ES-I3 (cell line): ENCODE data around the gene THSD7A.
"Not testable (repeated sequence)": the region's sequence is repeated elsewhere in the genome, so short reads cannot be mapped to it uniquely, and the experiment has no call there.

Experiments
- H3K36me3 ChIP-seq: 2 replicates; pipeline ENCODE4 v1.6.1; 2013; ENCODE audit warnings: mild to moderate bottlenecking, low read length, control low read depth, moderate library complexity; ENCODE audit not compliant: insufficient read depth
- H3K4me1 ChIP-seq: 2 replicates; pipeline ENCODE4 v1.6.1; 2013; ENCODE audit warnings: mild to moderate bottlenecking, control low read depth, low read length; ENCODE audit not compliant: insufficient read depth
- H3K9ac ChIP-seq: 2 replicates; pipeline ENCODE4 v1.6.1; 2013; ENCODE audit warnings: low read depth, mild to moderate bottlenecking, low read length, moderate library complexity
- H3K9me3 ChIP-seq: 2 replicates; pipeline ENCODE4 v1.6.1; 2013; ENCODE audit warnings: mild to moderate bottlenecking, low read length, moderate library complexity; ENCODE audit not compliant: control insufficient read depth, insufficient read depth

THSD7A gene

DNA sequence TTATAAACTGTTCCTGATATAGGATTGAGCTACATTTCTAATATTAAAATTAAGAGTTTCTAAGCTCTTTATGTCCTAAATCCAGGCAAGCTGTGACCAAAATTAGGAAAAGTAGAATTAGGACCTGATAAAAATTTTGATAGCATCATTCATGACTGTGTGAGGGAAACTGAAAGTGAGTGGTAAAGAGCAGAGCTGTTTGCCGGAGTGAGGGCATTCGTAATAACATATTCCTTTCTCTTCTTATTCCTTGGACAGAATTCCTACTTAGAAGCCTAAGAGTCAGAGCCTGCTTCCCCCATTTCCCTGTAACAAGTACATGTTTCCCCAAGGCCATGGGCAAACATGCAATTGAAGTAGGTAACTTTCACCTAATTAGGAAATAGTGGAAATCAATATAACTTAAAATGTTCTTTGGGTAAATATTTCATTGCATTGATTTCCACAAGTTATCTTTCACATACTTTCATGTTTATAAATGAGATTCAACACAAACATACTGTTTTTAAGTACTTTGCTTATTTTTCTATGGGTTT is 310.0 kb downstream of the THSD7A start:
- not testable (repeated sequence) for H3K9me3 ChIP-seq, H3K9ac ChIP-seq, H3K36me3 ChIP-seq, H3K4me1 ChIP-seq

- no peak overlapping the region for H3K9ac ChIP-seq
- H3K4me1 ChIP-seq, result 0 out of 2 replicates have a peak, but pooled peaks cover 7% of the 10 kb centered on the region
- H3K9me3 ChIP-seq, result no peaks in the 10 kb centered on the region
- H3K36me3 ChIP-seq, result no peaks in the 10 kb centered on the region
Observed at GRCh38 chr7:11517853-11518252, 314.1 kb downstream of the THSD7A start.

DNA sequence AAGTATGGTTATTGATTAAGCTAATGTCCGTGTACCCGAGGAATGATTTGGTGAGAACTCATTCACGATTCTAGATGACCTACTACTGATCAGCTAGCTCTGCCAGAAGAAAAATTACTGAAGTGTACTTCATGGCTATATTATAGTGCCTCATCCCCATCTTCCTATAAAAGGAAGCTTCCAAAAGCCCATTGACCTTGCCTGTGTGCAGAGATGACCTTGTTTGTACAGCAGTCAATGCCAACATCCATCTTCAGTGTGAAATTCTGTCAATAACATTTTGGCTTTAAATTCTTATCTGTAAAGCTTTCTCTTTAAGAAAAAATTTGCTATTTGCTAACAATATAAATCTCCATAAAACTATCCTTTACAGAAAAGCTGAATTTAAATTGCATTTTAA is 315.7 kb downstream of the THSD7A start:
- Histone ChIP-seq H3K9me3 (no peaks in the 10 kb centered on the region), H3K36me3 (no peaks in the 10 kb centered on the region), H3K4me1 (0 out of 2 replicates have a peak, but pooled peaks cover 7% of the 10 kb centered on the region), H3K9ac (no peak overlapping the region)

- no peaks in the 10 kb centered on the region for H3K36me3 ChIP-seq
- H3K9ac ChIP-seq, result no peak overlapping the region
- H3K4me1 ChIP-seq, result 0 out of 2 replicates have a peak, but pooled peaks cover 8% of the 10 kb centered on the region
- no peaks in the 10 kb centered on the region for H3K9me3 ChIP-seq
Observed at GRCh38 chr7:11513460-11513859, 318.5 kb downstream of the THSD7A start.

DNA sequence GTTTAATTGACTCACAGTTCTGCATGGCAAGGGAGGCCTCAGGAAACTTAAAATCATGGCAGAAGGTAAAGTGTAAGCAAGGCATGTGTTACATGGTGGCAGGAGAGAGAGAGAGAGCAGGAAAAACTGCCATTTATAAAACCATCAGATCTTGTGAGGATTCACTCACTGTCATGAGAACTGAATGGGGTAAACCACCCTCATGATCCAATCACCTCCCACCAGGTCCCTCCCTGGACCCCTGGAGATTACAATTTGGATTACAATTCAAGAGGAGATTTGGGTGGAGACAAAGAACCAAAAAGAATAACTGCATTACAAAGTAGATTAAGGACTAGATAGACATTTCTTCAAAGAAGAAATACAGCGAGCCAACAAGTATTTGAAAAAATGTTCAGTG is 324.1 kb downstream of the THSD7A start:
- peaks cover 8% of the 10 kb centered on the region; the same call in 1 of the 2 replicates for H3K4me1 ChIP-seq
- no peaks in the 10 kb centered on the region for H3K9me3 ChIP-seq
- H3K9ac ChIP-seq, result no peak overlapping the region
- no peaks in the 10 kb centered on the region for H3K36me3 ChIP-seq

- H3K4me1 ChIP-seq, result peaks cover 8% of the 10 kb centered on the region; the same call in 1 of the 2 replicates
- peaks cover 4% of the 10 kb centered on the region; the same call in 1 of the 2 replicates for H3K9me3 ChIP-seq
- no peak overlapping the region for H3K9ac ChIP-seq
- H3K36me3 ChIP-seq, result no peaks in the 10 kb centered on the region
Observed at GRCh38 chr7:11506417-11506816, 325.6 kb downstream of the THSD7A start.

- Histone ChIP-seq H3K9me3 (peaks cover 4% of the 10 kb centered on the region; the same call in 1 of the 2 replicates), H3K9ac (no peak overlapping the region), H3K4me1 (peaks cover 8% of the 10 kb centered on the region; the same call in 1 of the 2 replicates), H3K36me3 (no peaks in the 10 kb centered on the region)
Observed at GRCh38 chr7:11505471-11505985, 326.5 kb downstream of the THSD7A start.

DNA sequence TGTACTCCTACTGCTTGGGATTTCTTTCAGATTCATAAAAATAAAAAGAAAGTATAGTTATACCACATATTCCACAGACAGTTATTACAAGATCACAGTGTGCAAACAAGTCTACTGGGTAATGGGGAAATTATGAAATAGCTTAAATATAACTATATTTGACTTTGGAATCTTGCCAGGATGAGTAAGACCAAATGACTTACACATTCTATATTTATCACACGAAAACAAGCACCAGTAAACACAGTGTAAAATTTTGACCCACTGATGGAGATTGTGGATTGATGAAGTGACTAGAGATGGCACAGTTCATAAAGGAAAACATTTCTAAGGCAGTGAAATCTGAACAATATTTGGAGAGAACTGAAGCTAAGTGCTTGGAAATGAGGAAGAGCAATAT is 339.7 kb downstream of the THSD7A start:
- Histone ChIP-seq H3K36me3 (no peaks in the 10 kb centered on the region), H3K9ac (no peak overlapping the region), H3K4me1 (peaks cover 10% of the 10 kb centered on the region; the same call in 1 of the 2 replicates), H3K9me3 (no peaks in the 10 kb centered on the region)

GRCh38 chr7:11491811-11492210 is 340.2 kb downstream of the THSD7A start:
- Histone ChIP-seq H3K9me3 (no peaks in the 10 kb centered on the region), H3K36me3 (no peaks in the 10 kb centered on the region), H3K9ac (no peak overlapping the region), H3K4me1 (peaks cover 10% of the 10 kb centered on the region; the same call in 1 of the 2 replicates)

GRCh38 chr7:11489280-11489679 is 342.7 kb downstream of the THSD7A start:
- no peak overlapping the region for H3K9ac ChIP-seq
- no peaks in the 10 kb centered on the region for H3K36me3 ChIP-seq
- peaks cover 10% of the 10 kb centered on the region; the same call in 1 of the 2 replicates for H3K4me1 ChIP-seq
- no peaks in the 10 kb centered on the region for H3K9me3 ChIP-seq

GRCh38 chr7:11486271-11486670 is 345.7 kb downstream of the THSD7A start:
- Histone ChIP-seq H3K4me1 (peaks cover 10% of the 10 kb centered on the region; the same call in 1 of the 2 replicates), H3K36me3 (no peaks in the 10 kb centered on the region), H3K9me3 (no peaks in the 10 kb centered on the region), H3K9ac (no peak overlapping the region)

DNA sequence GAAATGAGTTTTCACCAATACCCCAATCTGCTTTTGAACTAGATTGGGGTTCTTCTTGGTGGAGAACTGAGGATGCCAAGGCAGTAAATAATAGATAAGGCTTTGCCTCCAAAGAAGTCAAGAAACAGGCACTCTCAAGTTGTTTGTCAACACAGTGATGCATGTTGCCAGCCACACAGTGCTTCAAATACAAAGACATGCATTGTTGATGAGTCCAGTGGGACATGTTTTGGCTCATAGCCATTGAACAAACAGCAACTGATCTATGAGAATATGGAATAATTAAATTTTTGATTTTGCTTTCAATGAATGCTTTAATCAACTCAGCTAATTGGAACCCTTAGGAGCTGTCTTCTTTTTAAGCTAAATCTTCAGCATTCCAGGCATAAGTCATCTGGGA is 346.4 kb downstream of the THSD7A start:
- H3K9me3 ChIP-seq, result no peaks in the 10 kb centered on the region
- peaks cover 10% of the 10 kb centered on the region; the same call in 1 of the 2 replicates for H3K4me1 ChIP-seq
- no peak overlapping the region for H3K9ac ChIP-seq
- no peaks in the 10 kb centered on the region for H3K36me3 ChIP-seq

GRCh38 chr7:11480143-11480542 is 351.9 kb downstream of the THSD7A start:
- no peak overlapping the region for H3K9ac ChIP-seq
- H3K9me3 ChIP-seq, result no peaks in the 10 kb centered on the region
- H3K36me3 ChIP-seq, result no peaks in the 10 kb centered on the region
- H3K4me1 ChIP-seq, result no peaks in the 10 kb centered on the region

GRCh38 chr7:11478882-11479281 is 353.1 kb downstream of the THSD7A start:
- Histone ChIP-seq H3K36me3 (no peaks in the 10 kb centered on the region), H3K4me1 (no peaks in the 10 kb centered on the region), H3K9ac (no peak overlapping the region), H3K9me3 (no peaks in the 10 kb centered on the region)

DNA sequence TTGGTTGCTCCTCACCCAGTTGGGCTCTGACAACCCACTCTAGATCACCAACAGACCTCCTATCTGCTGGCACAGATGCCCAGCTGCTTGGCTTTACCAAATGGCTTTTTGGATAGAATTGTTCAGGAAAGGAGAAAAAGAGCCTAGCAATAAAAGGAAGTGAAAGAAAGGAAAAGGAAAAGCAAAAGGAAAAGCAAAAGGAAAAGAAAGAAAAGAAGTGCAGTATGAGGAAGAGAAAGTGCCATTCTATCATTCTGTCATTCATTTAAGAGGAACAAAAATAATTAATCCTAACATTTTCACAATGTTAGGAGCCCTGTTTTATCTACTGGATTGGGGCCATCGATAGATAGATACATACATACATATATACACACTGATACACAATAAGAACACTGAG is 353.6 kb downstream of the THSD7A start:
- no peaks in the 10 kb centered on the region for H3K36me3 ChIP-seq
- no peaks in the 10 kb centered on the region for H3K4me1 ChIP-seq
- H3K9me3 ChIP-seq, result no peaks in the 10 kb centered on the region
- no peak overlapping the region for H3K9ac ChIP-seq
